ENCODE data around the gene DEFB116. TPM values are rescaled to one million over a fixed set of nuclear protein-coding genes. Genes with fewer than 3 reads are reported as not detected.

DEFB116 gene, protein sequence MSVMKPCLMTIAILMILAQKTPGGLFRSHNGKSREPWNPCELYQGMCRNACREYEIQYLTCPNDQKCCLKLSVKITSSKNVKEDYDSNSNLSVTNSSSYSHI
- total RNA-seq (not detected), polyA plus RNA-seq (not detected)
- long read RNA-seq, donor 1 = 0 reads
- long read RNA-seq, donor 2 = 0 reads
- long read RNA-seq, donor 3 = 0 reads

DNA sequence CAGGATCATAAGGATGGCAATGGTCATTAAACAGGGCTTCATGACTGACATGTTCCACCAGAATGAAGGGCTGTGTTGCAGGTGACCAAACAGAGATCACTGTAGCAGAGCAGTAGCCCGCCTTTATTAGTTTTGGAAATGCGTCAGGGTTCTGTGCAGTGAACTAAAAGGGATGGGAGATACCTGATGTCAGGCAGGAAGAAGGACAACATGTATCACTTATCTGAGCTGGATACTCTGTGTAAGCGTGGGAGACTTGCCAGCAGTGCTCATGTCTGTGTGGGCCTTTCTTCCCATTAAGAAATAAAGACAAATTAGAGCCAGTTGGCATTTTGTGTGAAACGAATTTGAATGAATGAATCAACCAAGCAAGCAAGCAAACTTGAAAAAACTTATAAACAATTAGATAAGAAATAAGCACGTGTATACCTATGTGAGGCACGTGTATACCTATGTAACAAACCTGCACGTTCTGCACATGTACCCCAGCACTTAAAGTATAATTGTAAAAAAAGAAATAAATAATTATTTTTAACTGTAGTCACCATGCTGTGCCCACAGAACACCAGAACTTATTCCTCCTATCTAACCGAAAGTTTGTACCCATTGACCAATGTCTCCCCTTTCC, at the start of gene DEFB116:
Gene DEFB116, minus strand, starts transcription at position 51 of the 628 bp plus-strand sequence. Its CDS starts 0 bp downstream, at position 51.
- H3K27ac ChIP-seq = no peak within 1 kb of the TSS
- DNase-seq = no peak
- TF ChIP-seq EP300 (IDR thresholded peaks at IDR 0.05) = no peak
- TF ChIP-seq, protein P1, sequence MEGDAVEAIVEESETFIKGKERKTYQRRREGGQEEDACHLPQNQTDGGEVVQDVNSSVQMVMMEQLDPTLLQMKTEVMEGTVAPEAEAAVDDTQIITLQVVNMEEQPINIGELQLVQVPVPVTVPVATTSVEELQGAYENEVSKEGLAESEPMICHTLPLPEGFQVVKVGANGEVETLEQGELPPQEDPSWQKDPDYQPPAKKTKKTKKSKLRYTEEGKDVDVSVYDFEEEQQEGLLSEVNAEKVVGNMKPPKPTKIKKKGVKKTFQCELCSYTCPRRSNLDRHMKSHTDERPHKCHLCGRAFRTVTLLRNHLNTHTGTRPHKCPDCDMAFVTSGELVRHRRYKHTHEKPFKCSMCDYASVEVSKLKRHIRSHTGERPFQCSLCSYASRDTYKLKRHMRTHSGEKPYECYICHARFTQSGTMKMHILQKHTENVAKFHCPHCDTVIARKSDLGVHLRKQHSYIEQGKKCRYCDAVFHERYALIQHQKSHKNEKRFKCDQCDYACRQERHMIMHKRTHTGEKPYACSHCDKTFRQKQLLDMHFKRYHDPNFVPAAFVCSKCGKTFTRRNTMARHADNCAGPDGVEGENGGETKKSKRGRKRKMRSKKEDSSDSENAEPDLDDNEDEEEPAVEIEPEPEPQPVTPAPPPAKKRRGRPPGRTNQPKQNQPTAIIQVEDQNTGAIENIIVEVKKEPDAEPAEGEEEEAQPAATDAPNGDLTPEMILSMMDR (IDR thresholded peaks at IDR 0.05) = no peak
- TF ChIP-seq POLR2A (IDR thresholded peaks at IDR 0.05) = no peak
- WGBS, 3 donors = 34 to 49% (median 47%) methylated on average over 8 of the region's 8 CpGs
- H3K9me3 ChIP-seq = no peaks in the 10 kb centered on the region
- H3K36me3 ChIP-seq = no peaks in the 10 kb centered on the region
- H3K27me3 ChIP-seq = no peaks in the 10 kb centered on the region
- intact Hi-C loops (cut with DNase I) = no loop called here
- H3K4me1 ChIP-seq (ENCODE audit: insufficient read depth) = no peaks in the 10 kb centered on the region
- H3K4me3 ChIP-seq = no peak within 1 kb of the TSS

DNA sequence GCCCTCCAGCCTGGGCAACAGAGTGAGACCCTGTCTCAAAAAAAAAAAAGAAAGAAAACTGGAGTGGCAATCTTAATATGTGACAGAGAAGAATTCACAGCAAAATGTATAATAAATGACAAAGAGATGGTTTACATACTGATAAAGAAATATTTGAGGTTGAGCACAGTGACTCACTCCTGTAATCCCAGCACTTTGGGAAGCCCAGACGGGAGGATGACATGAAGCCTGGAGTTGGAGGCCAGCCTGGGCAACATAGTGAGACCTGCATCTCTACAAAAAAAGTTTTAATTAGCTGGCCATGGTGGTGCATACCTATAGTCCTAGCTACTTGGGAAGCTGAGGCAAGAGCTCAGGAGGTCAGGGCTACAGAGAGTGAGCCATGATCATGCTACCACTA, 47.6 kb upstream of the DEFB116 start:
- intact Hi-C loops (cut with DNase I) = no loop called here
- Histone ChIP-seq H3K4me3 (no peak overlapping the region), H3K27me3 (no peaks in the 10 kb centered on the region), H3K36me3 (no peaks in the 10 kb centered on the region), H3K27ac (no peak overlapping the region), H3K4me1 (ENCODE audit: insufficient read depth) (no peaks in the 10 kb centered on the region), H3K9me3 (no peaks in the 10 kb centered on the region)
- 34 to 57% (median 47%) methylated on average over 1 of the region's 1 CpG for WGBS, 3 donors
- DNase-seq = no peak
- TF ChIP-seq POLR2A (IDR thresholded peaks at IDR 0.05) (no peak), EP300 (IDR thresholded peaks at IDR 0.05) (no peak)
- TF ChIP-seq, protein P1 (IDR thresholded peaks at IDR 0.05) = no peak

DNA sequence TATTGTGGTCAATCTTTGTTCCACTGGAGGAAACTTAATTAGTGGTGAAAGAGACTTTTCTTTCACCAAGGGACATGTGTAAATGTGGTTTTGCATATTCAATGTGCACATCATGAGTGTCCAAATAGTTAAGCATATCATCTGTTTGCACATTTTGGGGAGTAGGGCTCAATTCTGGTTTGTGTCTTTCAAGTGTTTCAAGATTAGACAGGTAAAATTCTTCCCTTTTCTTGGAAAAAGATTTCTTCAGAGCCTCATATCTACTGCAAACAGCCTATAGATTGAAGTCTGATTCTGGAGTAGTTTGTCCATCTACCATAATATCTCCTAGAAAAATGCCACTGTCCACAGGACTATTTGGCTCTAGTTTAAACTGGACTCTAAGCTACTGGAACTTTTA, 33.1 kb upstream of the DEFB116 start:
- Histone ChIP-seq H3K36me3 (no peaks in the 10 kb centered on the region), H3K27ac (no peak overlapping the region), H3K27me3 (no peaks in the 10 kb centered on the region), H3K9me3 (no peaks in the 10 kb centered on the region), H3K4me1 (ENCODE audit: insufficient read depth) (no peaks in the 10 kb centered on the region), H3K4me3 (no peak overlapping the region)
- DNase-seq = no peak
- intact Hi-C loops (cut with DNase I) = no loop called here
- TF ChIP-seq EP300 (IDR thresholded peaks at IDR 0.05) (no peak), POLR2A (IDR thresholded peaks at IDR 0.05) (no peak)
- TF ChIP-seq, protein P1 (IDR thresholded peaks at IDR 0.05) = no peak

DNA sequence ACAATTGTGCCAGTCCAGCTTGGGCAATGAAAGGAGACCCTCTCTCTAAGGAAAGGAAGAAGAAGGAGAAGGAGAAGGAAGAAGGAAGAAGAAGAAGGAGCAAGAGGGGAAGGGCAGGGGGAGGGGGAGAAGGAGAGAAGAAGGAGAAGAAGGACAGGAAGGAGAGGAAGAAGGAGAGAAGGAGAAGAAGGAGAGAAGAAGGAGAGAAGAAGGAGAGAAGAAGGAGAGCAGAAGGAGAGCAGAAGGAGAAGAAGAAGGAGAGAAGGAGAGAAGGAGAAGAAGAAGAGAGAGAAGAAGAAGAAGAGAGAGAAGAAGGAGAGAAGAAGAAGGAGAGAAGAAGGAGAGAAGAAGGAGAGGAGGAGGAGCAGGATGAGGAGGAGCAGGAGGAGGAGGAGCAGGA, 22.5 kb upstream of the DEFB116 start:
- no peak for DNase-seq
- intact Hi-C loops (cut with DNase I) = no loop called here
- no peaks in the 10 kb centered on the region for H3K36me3 ChIP-seq
- H3K27ac ChIP-seq = no peak overlapping the region
- no peaks in the 10 kb centered on the region for H3K9me3 ChIP-seq
- H3K27me3 ChIP-seq = no peaks in the 10 kb centered on the region
- no peak overlapping the region for H3K4me3 ChIP-seq
- TF ChIP-seq, protein P1 (IDR thresholded peaks at IDR 0.05) = no peak
- no peak for TF ChIP-seq EP300 (IDR thresholded peaks at IDR 0.05)
- TF ChIP-seq POLR2A (IDR thresholded peaks at IDR 0.05) = no peak
- H3K4me1 ChIP-seq (ENCODE audit: insufficient read depth) = no peaks in the 10 kb centered on the region

Data from ovary (tissue), 10 donors.